Transverse colon (tissue), 4 donors: ENCODE measurements around the gene NELL2. TPM values are rescaled to one million over a fixed set of nuclear protein-coding genes. Genes with fewer than 3 reads are reported as not detected.
"Not testable (repeated sequence)": the region's sequence is repeated elsewhere in the genome, so short reads cannot be mapped to it uniquely, and the experiment has no call there.

Experiments used
- DNase-seq: peaks from one replicate; pipeline ENCODE4 v3.0.0-alpha.2; 2019
- H3K27ac ChIP-seq, 4 donors: fragments of 200-600 bp; sonication (generic); 2 replicates each; pipeline ENCODE4 v1.5.1; 2016 to 2018; ENCODE audit warnings: inconsistent platforms in 4 of 4
- H3K27me3 ChIP-seq: fragments of 200-600 bp; sonication (generic); 2 replicates; pipeline ENCODE4 v1.5.1; 2017; ENCODE audit warnings: inconsistent platforms
- H3K36me3 ChIP-seq, 4 donors: fragments of 200-600 bp; sonication (generic); 2 replicates each; pipeline ENCODE4 v1.5.1; 2017 to 2019; ENCODE audit warnings: inconsistent platforms in 4 of 4
- H3K4me1 ChIP-seq, 4 donors: fragments of 200-600 bp; sonication (generic); 2 replicates each; pipeline ENCODE4 v1.5.1; 2017 to 2020; ENCODE audit warnings: inconsistent platforms in 4 of 4
- H3K4me3 ChIP-seq, 4 donors: fragments of 200-600 bp; sonication (generic); 1 replicate in 1 of 4; 2 replicates in 3 of 4; pipeline versions ENCODE4 v1.5.1 to v1.6.1; 2017 to 2019; ENCODE audit warnings: inconsistent platforms in 4 of 4
- H3K9me3 ChIP-seq, 2 donors: fragments of 200-600 bp; sonication (generic); 2 replicates each; pipeline ENCODE4 v1.5.1; 2017 to 2019; ENCODE audit warnings: inconsistent platforms in 2 of 2
- EP300 ChIP-seq: sonication (generic); formaldehyde crosslinking; IDR thresholded peaks from one replicate; pipeline ENCODE4 v1.6.1; 2017; ENCODE audit warnings: antibody characterized with exemption, low read depth
- POLR2A ChIP-seq: fragments of 450-650 bp; IDR thresholded peaks from one replicate; pipeline ENCODE4 v1.6.1; 2016; ENCODE audit warnings: antibody characterized with exemption, mild to moderate bottlenecking, moderate library complexity
- POLR2AphosphoS5 ChIP-seq, 3 donors: sonication (generic); formaldehyde crosslinking; IDR thresholded peaks; one replicate each; pipeline ENCODE4 v1.6.1; 2016; ENCODE audit warnings: antibody characterized with exemption in 3 of 3
- WGBS, 2 donors: methylation state at CpG; one replicate each; pipeline ENCODE4 v1.1.5; 2018; ENCODE audit warnings: low coverage in 1 of 2; 5-methylcytosine and 5-hydroxymethylcytosine counted together
- in situ Hi-C, 4 donors: fragments of 200-750 bp; cut with MboI; loops; one replicate each; pipeline versions ENCODE4 v1.15.0 to v1.15.1; 2017; ENCODE audit warnings: low sequenced_read_pairs in 3 of 4, low pct_ligation_motif_present in 1 of 4, low pct_unique_long_range_greater_than_20kb in 1 of 4
- intact Hi-C: fragments of 100-400 bp; cut with DNase I; formaldehyde crosslinking; loops from one replicate; pipeline ENCODE4 v1.15.1; 2023; ENCODE audit warnings: low total_unique reads
- total RNA-seq, 4 donors: library from RNA; depleted of rRNA; stranded (reverse); fragments of >200 nt; gene quantifications; one replicate each; pipeline ENCODE4 v1.1.0, GENCODE V29; 2016
- TF ChIP-seq, protein P1 (sequence below), 5 experiments: fragments of 200-600 bp in 3 of 5; fragments of 450-650 bp in 2 of 5; sonication (generic) in 3 of 5; IDR thresholded peaks; 1 replicate in 2 of 5; 2 replicates in 3 of 5; pipeline ENCODE4 v1.5.1; 2016 to 2017; ENCODE audit warnings: antibody characterized with exemption in 5 of 5, inconsistent platforms in 3 of 5, mild to moderate bottlenecking in 2 of 5, moderate library complexity in 1 of 5

The NELL2 gene
- total RNA-seq, 4 donors from 2014 or later = 1.4 to 10.5 (median 9.5) TPM

GRCh38 chr12:44833561-44833960 lies 42.6 kb downstream of the NELL2 start:
- DNase-seq = peak; percentile 11
- no peak for TF ChIP-seq POLR2AphosphoS5 (IDR thresholded peaks at IDR 0.05)
- TF ChIP-seq, protein P1, sequence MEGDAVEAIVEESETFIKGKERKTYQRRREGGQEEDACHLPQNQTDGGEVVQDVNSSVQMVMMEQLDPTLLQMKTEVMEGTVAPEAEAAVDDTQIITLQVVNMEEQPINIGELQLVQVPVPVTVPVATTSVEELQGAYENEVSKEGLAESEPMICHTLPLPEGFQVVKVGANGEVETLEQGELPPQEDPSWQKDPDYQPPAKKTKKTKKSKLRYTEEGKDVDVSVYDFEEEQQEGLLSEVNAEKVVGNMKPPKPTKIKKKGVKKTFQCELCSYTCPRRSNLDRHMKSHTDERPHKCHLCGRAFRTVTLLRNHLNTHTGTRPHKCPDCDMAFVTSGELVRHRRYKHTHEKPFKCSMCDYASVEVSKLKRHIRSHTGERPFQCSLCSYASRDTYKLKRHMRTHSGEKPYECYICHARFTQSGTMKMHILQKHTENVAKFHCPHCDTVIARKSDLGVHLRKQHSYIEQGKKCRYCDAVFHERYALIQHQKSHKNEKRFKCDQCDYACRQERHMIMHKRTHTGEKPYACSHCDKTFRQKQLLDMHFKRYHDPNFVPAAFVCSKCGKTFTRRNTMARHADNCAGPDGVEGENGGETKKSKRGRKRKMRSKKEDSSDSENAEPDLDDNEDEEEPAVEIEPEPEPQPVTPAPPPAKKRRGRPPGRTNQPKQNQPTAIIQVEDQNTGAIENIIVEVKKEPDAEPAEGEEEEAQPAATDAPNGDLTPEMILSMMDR (IDR thresholded peaks at IDR 0.05) = no peak
- TF ChIP-seq EP300 = no peak
- no peak for TF ChIP-seq POLR2A
- no peaks in the 10 kb centered on the region for H3K36me3 ChIP-seq
- WGBS, 2 donors = 65 to 66% methylated on average over 4 to 5 of the region's 5 CpGs
- no peak overlapping the region for H3K4me3 ChIP-seq
- peak overlapping the region; percentile 15 to 67 (median 38) for H3K27ac ChIP-seq
- H3K4me1 ChIP-seq = peaks cover 0 to 12% (median 2%) of the 10 kb centered on the region in 4 donors
- in situ Hi-C loops = no loop called here
- H3K9me3 ChIP-seq = no peaks in the 10 kb centered on the region
- no peaks in the 10 kb centered on the region for H3K27me3 ChIP-seq
- intact Hi-C loops = no loop called here

GRCh38 chr12:44830566-44831055 lies 45.5 kb downstream of the NELL2 start:
- Histone ChIP-seq H3K4me3 (no peak overlapping the region), H3K27me3 (no peaks in the 10 kb centered on the region), H3K36me3 (no peaks in the 10 kb centered on the region), H3K4me1 (peaks cover 0 to 11% (median 2%) of the 10 kb centered on the region in 4 donors), H3K9me3 (no peaks in the 10 kb centered on the region), H3K27ac (no peak overlapping the region)
- intact Hi-C loops = no loop called here
- 67% methylated on average over 1 of the region's 1 CpG; no CpG with 5 or more reads in 1 of the 2 donors for WGBS, 2 donors
- TF ChIP-seq POLR2AphosphoS5 (IDR thresholded peaks at IDR 0.05) (no peak), POLR2A (no peak), EP300 (no peak)
- TF ChIP-seq, protein P1 (IDR thresholded peaks at IDR 0.05) = no peak
- in situ Hi-C loops = no loop called here
- DNase-seq = no peak

DNA sequence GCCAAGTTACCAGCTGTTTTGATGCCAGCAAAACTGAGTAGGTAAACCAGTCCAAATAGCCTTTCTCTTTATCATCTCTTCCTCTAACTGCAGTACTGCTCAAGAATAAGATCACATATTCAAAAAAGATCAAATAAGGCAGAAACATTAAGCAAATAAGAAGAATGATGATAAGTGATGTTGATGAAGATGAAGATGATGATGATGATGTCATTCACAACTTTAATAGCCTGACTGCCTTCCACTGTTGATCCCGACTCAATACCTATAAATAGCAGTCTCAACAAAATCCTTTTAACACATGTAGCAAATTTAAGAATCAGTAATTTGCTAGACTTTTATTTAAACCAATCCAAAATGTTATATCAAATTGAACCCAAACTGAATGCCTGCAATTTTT lies 47.1 kb downstream of the NELL2 start:
- no peak for DNase-seq
- WGBS, 2 donors = 78 to 88% methylated on average over 1 of the region's 1 CpG
- Histone ChIP-seq H3K36me3 (no peaks in the 10 kb centered on the region), H3K27me3 (no peaks in the 10 kb centered on the region), H3K4me1 (peaks cover 0 to 4% (median 0%) of the 10 kb centered on the region in 4 donors), H3K4me3 (no peak overlapping the region), H3K9me3 (no peaks in the 10 kb centered on the region), H3K27ac (no peak overlapping the region)
- no peak for TF ChIP-seq POLR2AphosphoS5 (IDR thresholded peaks at IDR 0.05)
- TF ChIP-seq, protein P1 (IDR thresholded peaks at IDR 0.05) = no peak
- in situ Hi-C loops (no loop called here), intact Hi-C loops (no loop called here)

- in situ Hi-C loops = no loop called here
- Histone ChIP-seq H3K9me3 (no peaks in the 10 kb centered on the region), H3K36me3 (no peaks in the 10 kb centered on the region), H3K27ac (no peak overlapping the region), H3K27me3 (no peaks in the 10 kb centered on the region), H3K4me1 (no peaks in the 10 kb centered on the region), H3K4me3 (no peak overlapping the region)
- TF ChIP-seq, protein P1 (IDR thresholded peaks at IDR 0.05) = no peak
- TF ChIP-seq POLR2AphosphoS5 (IDR thresholded peaks at IDR 0.05) (no peak), POLR2A (no peak), EP300 (no peak)
- intact Hi-C loops = no loop called here
- 70 to 86% methylated on average over 3 of the region's 3 CpGs for WGBS, 2 donors
- DNase-seq = no peak
Measured at GRCh38 chr12:44827832-44828438, 48.2 kb downstream of the NELL2 start.

- H3K4me1 ChIP-seq, H3K27ac ChIP-seq, H3K36me3 ChIP-seq, DNase-seq, intact Hi-C loops, H3K4me3 ChIP-seq, H3K9me3 ChIP-seq, H3K27me3 ChIP-seq, in situ Hi-C loops: not testable (repeated sequence)
- WGBS, 2 donors = 84 to 96% methylated on average over 5 to 8 of the region's 8 CpGs
Measured at GRCh38 chr12:44821702-44822101, 54.4 kb downstream of the NELL2 start.
